Lower lobe of right lung (tissue), 2 donors: Measurements from ENCODE around the gene NOVA1. TPM values are rescaled to one million over a fixed set of nuclear protein-coding genes. Genes with fewer than 3 reads are reported as not detected.

ENCODE experiments used
- ATAC-seq, 2 donors: fragments of 200-7000 bp; cut with Tn5 transposase; one replicate each; pipeline ENCODE4 v1.9.1; 2020 to 2022; ENCODE audit warnings: mild to moderate bottlenecking in 2 of 2, moderate library complexity in 2 of 2
- DNase-seq: peaks from one replicate; pipeline ENCODE4 v3.0.0-alpha.2; 2020
- H3K27ac ChIP-seq: fragments of 200-600 bp; one replicate; pipeline ENCODE4 v1.8.0; 2022
- H3K27me3 ChIP-seq: fragments of 200-600 bp; one replicate; pipeline ENCODE4 v1.8.0; 2022; ENCODE audit warnings: low read depth
- H3K36me3 ChIP-seq: fragments of 200-600 bp; one replicate; pipeline ENCODE4 v1.8.0; 2022; ENCODE audit warnings: mild to moderate bottlenecking
- H3K4me1 ChIP-seq: fragments of 200-600 bp; one replicate; pipeline ENCODE4 v1.8.0; 2022
- H3K4me3 ChIP-seq: fragments of 200-600 bp; one replicate; pipeline ENCODE4 v1.8.0; 2022; ENCODE audit warnings: mild to moderate bottlenecking
- H3K9me3 ChIP-seq: fragments of 200-600 bp; one replicate; pipeline ENCODE4 v1.8.0; 2022
- intact Hi-C: fragments of 100-400 bp; cut with DNase I; formaldehyde crosslinking; loops from one replicate; pipeline ENCODE4 v1.11.0; 2022
- total RNA-seq: library from RNA; stranded (reverse); fragmentation: NEBNext Ultra II Directional; extraction: Animal tissue kit (Norgen Biotek cat#: 25700); gene quantifications from one replicate; pipeline ENCODE4 v1.2.1, GENCODE V29; 2021
- TF ChIP-seq, protein P1 (sequence below): fragments of 200-600 bp; IDR thresholded peaks from one replicate; pipeline ENCODE4 v1.8.0; 2022; ENCODE audit warnings: antibody characterized with exemption, mild to moderate bottlenecking
- donor health status: DM: no; HTN: yes; CAD: no; lungs with severe emphysema.

Gene NOVA1
- total RNA-seq, 1 donor from 2014 or later: 3.4 TPM

DNA sequence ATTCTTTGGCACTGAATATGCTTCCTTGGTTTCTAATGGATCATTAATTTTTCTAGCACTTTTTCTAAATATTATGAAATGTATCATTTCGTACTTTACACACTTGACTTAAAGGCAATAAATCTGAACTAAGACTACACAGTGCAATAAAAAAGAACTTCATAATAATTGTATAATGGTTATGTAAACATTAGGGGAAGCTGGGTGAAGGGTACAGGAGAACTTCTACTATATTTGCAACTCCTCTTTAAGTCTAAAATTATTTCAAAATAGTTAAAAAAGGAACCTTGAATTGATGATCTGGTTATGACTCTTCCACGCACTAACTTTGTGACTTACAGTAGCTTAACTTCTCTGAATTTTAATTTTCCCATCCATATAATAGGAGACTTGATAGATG is 5.1 kb upstream of the NOVA1 start:
- TF ChIP-seq, protein P1, sequence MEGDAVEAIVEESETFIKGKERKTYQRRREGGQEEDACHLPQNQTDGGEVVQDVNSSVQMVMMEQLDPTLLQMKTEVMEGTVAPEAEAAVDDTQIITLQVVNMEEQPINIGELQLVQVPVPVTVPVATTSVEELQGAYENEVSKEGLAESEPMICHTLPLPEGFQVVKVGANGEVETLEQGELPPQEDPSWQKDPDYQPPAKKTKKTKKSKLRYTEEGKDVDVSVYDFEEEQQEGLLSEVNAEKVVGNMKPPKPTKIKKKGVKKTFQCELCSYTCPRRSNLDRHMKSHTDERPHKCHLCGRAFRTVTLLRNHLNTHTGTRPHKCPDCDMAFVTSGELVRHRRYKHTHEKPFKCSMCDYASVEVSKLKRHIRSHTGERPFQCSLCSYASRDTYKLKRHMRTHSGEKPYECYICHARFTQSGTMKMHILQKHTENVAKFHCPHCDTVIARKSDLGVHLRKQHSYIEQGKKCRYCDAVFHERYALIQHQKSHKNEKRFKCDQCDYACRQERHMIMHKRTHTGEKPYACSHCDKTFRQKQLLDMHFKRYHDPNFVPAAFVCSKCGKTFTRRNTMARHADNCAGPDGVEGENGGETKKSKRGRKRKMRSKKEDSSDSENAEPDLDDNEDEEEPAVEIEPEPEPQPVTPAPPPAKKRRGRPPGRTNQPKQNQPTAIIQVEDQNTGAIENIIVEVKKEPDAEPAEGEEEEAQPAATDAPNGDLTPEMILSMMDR: no peak
- intact Hi-C loops: no loop called here
- no peak for DNase-seq
- H3K9me3 ChIP-seq: no peaks in the 10 kb centered on the region
- H3K27me3 ChIP-seq: no peaks in the 10 kb centered on the region
- no peak for ATAC-seq
- no peak overlapping the region for H3K27ac ChIP-seq
- H3K4me3 ChIP-seq: no peak overlapping the region
- H3K36me3 ChIP-seq: no peaks in the 10 kb centered on the region
- H3K4me1 ChIP-seq: no peaks in the 10 kb centered on the region

DNA sequence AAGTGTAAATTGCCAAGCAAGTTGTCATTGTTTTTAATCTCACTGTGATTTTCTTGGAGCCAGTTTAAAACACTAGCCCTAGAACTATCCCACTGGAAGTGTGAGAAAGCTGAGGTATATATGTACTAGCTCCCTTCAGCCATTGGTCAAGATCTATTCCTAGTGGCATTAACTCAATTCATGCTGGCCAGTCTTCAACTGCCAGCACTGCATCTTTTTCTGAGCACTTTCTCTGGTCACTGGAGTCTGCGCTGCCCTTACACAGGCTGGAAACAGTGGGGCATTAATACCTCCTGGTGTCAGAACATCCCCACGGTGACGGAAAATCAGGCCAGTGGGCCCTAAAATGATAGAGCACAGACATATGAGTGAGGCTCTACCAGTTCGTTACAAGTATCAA is 4.0 kb upstream of the NOVA1 start:
- TF ChIP-seq, protein P1: no peak
- Histone ChIP-seq H3K27me3 (no peaks in the 10 kb centered on the region), H3K4me3 (no peak overlapping the region), H3K4me1 (no peaks in the 10 kb centered on the region), H3K27ac (no peak overlapping the region), H3K36me3 (no peaks in the 10 kb centered on the region), H3K9me3 (no peaks in the 10 kb centered on the region)
- intact Hi-C loops: no loop called here
- ATAC-seq (no peak), DNase-seq (no peak)

GRCh38 chr14:26599291-26599690 is 1.5 kb upstream of the NOVA1 start:
- Histone ChIP-seq H3K36me3 (no peaks in the 10 kb centered on the region), H3K27me3 (no peaks in the 10 kb centered on the region), H3K9me3 (no peaks in the 10 kb centered on the region), H3K4me3 (no peak overlapping the region), H3K4me1 (no peaks in the 10 kb centered on the region), H3K27ac (no peak overlapping the region)
- DNase-seq (no peak), ATAC-seq (no peak)
- TF ChIP-seq, protein P1: no peak
- intact Hi-C loops: no loop called here

DNA sequence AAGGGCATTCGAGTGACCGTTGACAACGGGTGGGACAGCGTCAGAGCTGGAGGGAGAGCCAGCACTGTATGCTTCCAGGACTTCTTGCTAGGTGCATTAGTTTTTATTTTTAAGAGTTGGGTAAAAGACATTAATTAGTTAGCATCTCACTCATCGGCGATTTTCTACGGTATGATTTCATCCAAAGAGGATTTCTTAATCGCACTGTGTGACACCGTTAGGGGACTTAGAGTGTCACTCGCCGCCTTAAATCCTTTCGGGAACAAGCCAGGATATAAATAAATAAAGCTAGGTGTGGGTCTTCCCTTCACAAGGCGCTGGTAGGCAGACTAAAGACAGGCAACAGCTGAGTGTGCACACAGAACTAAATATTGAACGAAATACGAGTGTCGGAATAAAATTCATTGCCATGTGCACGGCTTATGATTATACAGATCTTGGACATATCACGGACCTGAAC is 869 bp upstream of the NOVA1 start:
- Histone ChIP-seq H3K4me1 (no peaks in the 10 kb centered on the region), H3K27me3 (no peaks in the 10 kb centered on the region), H3K36me3 (no peaks in the 10 kb centered on the region), H3K4me3 (peak overlapping the region; percentile 57), H3K27ac (peak overlapping the region; percentile 28), H3K9me3 (no peaks in the 10 kb centered on the region)
- ATAC-seq (peak in 1 of 2 donors; percentile 9), DNase-seq (no peak)
- intact Hi-C loops: no loop called here
- TF ChIP-seq, protein P1: no peak

- Histone ChIP-seq H3K4me3 (peak overlapping the region; percentile 57), H3K4me1 (no peaks in the 10 kb centered on the region), H3K27ac (peak overlapping the region; percentile 43), H3K9me3 (no peaks in the 10 kb centered on the region), H3K36me3 (no peaks in the 10 kb centered on the region), H3K27me3 (no peaks in the 10 kb centered on the region)
- TF ChIP-seq, protein P1: no peak
- ATAC-seq: peak; percentile 90 to 92
- peak; percentile 58 for DNase-seq
- intact Hi-C loops: no loop called here
Observed at GRCh38 chr14:26598081-26598671, 343 bp upstream of the NOVA1 start.
